H1 (cell line): ENCODE results near the gene GSE1. TPM values are rescaled to one million over a fixed set of nuclear protein-coding genes. Genes with fewer than 3 reads are reported as not detected.

Experiments used
- CTCF ChIA-PET: fragments of 300-600 bp; sonication (Branson Sonifier 250); formaldehyde crosslinking; loops from one replicate; lab custom pipeline; 2021; ENCODE audit not compliant: partially characterized antibody; lab: Charles Lee
- POLR2A ChIA-PET: fragments of 300-600 bp; sonication (Branson Sonifier 250); formaldehyde crosslinking; loops from one replicate; lab custom pipeline; 2021; ENCODE audit warnings: inconsistent platforms; ENCODE audit not compliant: partially characterized antibody; lab: Charles Lee
- DNase-seq, 2 experiments: peaks; one replicate each; pipeline versions ENCODE4 v3.0.0 to v3.0.0-alpha.2; 2010 to 2022; ENCODE audit warnings: low spot score in 2 of 2, low read depth in 1 of 2, mixed read lengths in 1 of 2
- FAIRE-seq: peaks from 2 replicates; lab custom pipeline; 2011; peaks lifted over from hg19 to GRCh38; lab: Jason Lieb, UNC
- H2AFZ ChIP-seq: 2 replicates; pipeline ENCODE4 v1.8.1; 2012; ENCODE audit warnings: low read length, inconsistent platforms
- H2AK5ac ChIP-seq: 2 replicates; pipeline ENCODE4 v1.6.1; 2013; ENCODE audit warnings: low read depth, low read length
- H2BK120ac ChIP-seq: replicated peaks from 2 replicates; pipeline ENCODE3; 2013; ENCODE audit warnings: low read depth, low read length, inconsistent platforms
- H2BK12ac ChIP-seq: 2 replicates; pipeline ENCODE4 v1.6.1; 2013; ENCODE audit warnings: low read depth, low read length
- H2BK15ac ChIP-seq: 2 replicates; pipeline ENCODE4 v1.6.1; 2013; ENCODE audit warnings: low read length
- H2BK20ac ChIP-seq: 2 replicates; pipeline ENCODE4 v1.6.1; 2013; ENCODE audit warnings: low read length
- H2BK5ac ChIP-seq: 2 replicates; pipeline ENCODE4 v1.6.1; 2013; ENCODE audit warnings: low read depth, low read length
- H3K14ac ChIP-seq: 2 replicates; pipeline ENCODE4 v1.6.1; 2013; ENCODE audit warnings: inconsistent platforms; ENCODE audit not compliant: insufficient read length
- H3K18ac ChIP-seq: 2 replicates; pipeline ENCODE4 v1.6.1; 2013; ENCODE audit warnings: low read length; ENCODE audit errors: extremely low read depth
- H3K23ac ChIP-seq: 2 replicates; pipeline ENCODE4 v1.6.1; 2013; ENCODE audit warnings: inconsistent platforms; ENCODE audit not compliant: insufficient read length
- H3K23me2 ChIP-seq: 2 replicates; pipeline ENCODE4 v1.6.1; 2013; ENCODE audit warnings: low read depth, low read length
- H3K27ac ChIP-seq: 2 replicates; pipeline ENCODE4 v1.6.1; 2011; ENCODE audit warnings: low read depth, low read length, inconsistent platforms
- H3K27me3 ChIP-seq, 4 experiments: replicated peaks in 1 of 4; 1 replicate in 1 of 4; 2 replicates in 3 of 4; pipeline versions ENCODE4 v1.6.1 to v1.8.1; 2011 to 2013; ENCODE audit warnings: low read length in 3 of 4, mild to moderate bottlenecking in 3 of 4, inconsistent platforms in 2 of 4, mixed read lengths in 2 of 4, moderate library complexity in 1 of 4; ENCODE audit not compliant: control insufficient read depth in 3 of 4, insufficient read depth in 3 of 4; ENCODE audit errors: extremely low read depth in 1 of 4
- H3K36me3 ChIP-seq, 4 experiments: 2 replicates each; pipeline versions ENCODE4 v1.6.1 to v1.8.1; 2011 to 2013; ENCODE audit warnings: mild to moderate bottlenecking in 4 of 4, low read length in 3 of 4, moderate library complexity in 2 of 4, control low read depth in 1 of 4, inconsistent platforms in 1 of 4; ENCODE audit not compliant: insufficient read depth in 4 of 4, control insufficient read depth in 2 of 4
- H3K4ac ChIP-seq: replicated peaks from 2 replicates; pipeline ENCODE3; 2013; ENCODE audit warnings: low read length, low read depth, mixed read lengths, inconsistent platforms; ENCODE audit not compliant: insufficient read length
- H3K4me1 ChIP-seq, 4 experiments: replicated peaks in 1 of 4; 1 replicate in 1 of 4; 2 replicates in 3 of 4; pipeline versions ENCODE4 v1.6.1 to v1.8.1; 2011 to 2013; ENCODE audit warnings: low read length in 3 of 4, inconsistent platforms in 2 of 4, mixed read lengths in 1 of 4; ENCODE audit not compliant: insufficient read depth in 4 of 4, control insufficient read depth in 3 of 4
- H3K4me2 ChIP-seq, 2 experiments: 2 replicates each; pipeline versions ENCODE4 v1.6.1 to v1.8.1; 2011 to 2013; ENCODE audit warnings: low read depth in 2 of 2, low read length in 2 of 2, control low read depth in 1 of 2, inconsistent platforms in 1 of 2, mild to moderate bottlenecking in 1 of 2; ENCODE audit not compliant: insufficient read depth in 1 of 2
- H3K4me3 ChIP-seq, 4 experiments: fragments of 200-600, 300-600 bp in 1 of 4; sonication (generic), shearing (Covaris generic), sonication (Bioruptor Twin) in 1 of 4; 2 replicates each; pipeline versions ENCODE4 v1.5.1 to v1.8.1; 2011 to 2016; ENCODE audit warnings: low read length in 4 of 4, low read depth in 3 of 4, control low read depth in 2 of 4, inconsistent platforms in 2 of 4, mild to moderate bottlenecking in 2 of 4, mixed read lengths in 1 of 4, moderate library complexity in 1 of 4; ENCODE audit not compliant: insufficient read depth in 2 of 4; ENCODE audit errors: extremely low read depth in 1 of 4
- H3K56ac ChIP-seq: replicated peaks from 2 replicates; pipeline ENCODE3; 2013; ENCODE audit warnings: low read depth, mild to moderate bottlenecking, mixed read lengths, low read length, inconsistent platforms; ENCODE audit not compliant: insufficient read length
- H3K79me1 ChIP-seq: 2 replicates; pipeline ENCODE4 v1.6.1; 2013; ENCODE audit warnings: low read depth, low read length, control low read depth
- H3K79me2 ChIP-seq, 2 experiments: 2 replicates each; pipeline versions ENCODE4 v1.6.1 to v1.8.1; 2012 to 2013; ENCODE audit warnings: low read length in 2 of 2, mild to moderate bottlenecking in 2 of 2, inconsistent platforms in 1 of 2; ENCODE audit not compliant: insufficient read depth in 2 of 2, control insufficient read depth in 1 of 2
- H3K9ac ChIP-seq, 4 experiments: replicated peaks in 1 of 4; 1 replicate in 1 of 4; 2 replicates in 3 of 4; pipeline versions ENCODE4 v1.6.1 to v1.8.1; 2011 to 2013; ENCODE audit warnings: low read depth in 3 of 4, low read length in 3 of 4, control low read depth in 2 of 4, mild to moderate bottlenecking in 2 of 4, moderate library complexity in 2 of 4, inconsistent platforms in 1 of 4; ENCODE audit errors: extremely low read depth in 1 of 4
- H3K9me3 ChIP-seq, 2 experiments: 2 replicates each; pipeline versions ENCODE4 v1.6.1 to v1.8.1; 2012 to 2013; ENCODE audit warnings: mild to moderate bottlenecking in 2 of 2, moderate library complexity in 2 of 2, control low read depth in 1 of 2, inconsistent platforms in 1 of 2, low read depth in 1 of 2, low read length in 1 of 2, mixed read lengths in 1 of 2; ENCODE audit not compliant: insufficient read depth in 2 of 2
- H4K20me1 ChIP-seq, 2 experiments: replicated peaks in 1 of 2; 2 replicates each; pipeline versions ENCODE3 to v1.8.1; 2011 to 2013; ENCODE audit warnings: inconsistent platforms in 2 of 2, low read length in 2 of 2, mild to moderate bottlenecking in 1 of 2; ENCODE audit not compliant: insufficient read depth in 2 of 2, control insufficient read depth in 1 of 2
- H4K5ac ChIP-seq: 2 replicates; pipeline ENCODE4 v1.6.1; 2013; ENCODE audit warnings: low read length, low read depth, mixed read lengths, inconsistent platforms; ENCODE audit not compliant: insufficient read length
- H4K8ac ChIP-seq: 2 replicates; pipeline ENCODE4 v1.8.0; 2013; ENCODE audit warnings: mild to moderate bottlenecking, moderate library complexity, low read length, inconsistent platforms; ENCODE audit not compliant: insufficient read depth; ENCODE audit errors: extremely low read depth
- H4K91ac ChIP-seq: replicated peaks from 2 replicates; pipeline ENCODE3; 2013; ENCODE audit warnings: low read length, mixed read lengths, inconsistent platforms; ENCODE audit not compliant: insufficient read length
- BACH1 ChIP-seq: IDR thresholded peaks from 2 replicates; pipeline ENCODE4 v1.6.1; 2012; ENCODE audit warnings: low read length, improper control_type of control experiment
- CHD2 ChIP-seq: IDR thresholded peaks from 2 replicates; pipeline ENCODE4 v1.6.1; 2012; ENCODE audit warnings: low read length, improper control_type of control experiment
- CTBP2 ChIP-seq: IDR thresholded peaks from 2 replicates; pipeline ENCODE4 v1.7.0; 2011; ENCODE audit warnings: borderline replicate concordance, mild to moderate bottlenecking, moderate library complexity, mixed read lengths, low read length; ENCODE audit not compliant: insufficient read depth, insufficient read length
- HDAC2 ChIP-seq, 2 experiments: fragments of 300-600 bp in 1 of 2; sonication (generic) in 1 of 2; IDR thresholded peaks; 2 replicates each; pipeline ENCODE4 v1.6.1; 2011 to 2012; ENCODE audit warnings: low read depth in 2 of 2, low read length in 2 of 2, mild to moderate bottlenecking in 2 of 2, moderate library complexity in 2 of 2, borderline replicate concordance in 1 of 2, inconsistent platforms in 1 of 2
- KDM5A ChIP-seq: fragments of 200-600 bp; IDR thresholded peaks from 2 replicates; pipeline ENCODE4 v1.7.1; 2012; ENCODE audit warnings: mild to moderate bottlenecking, low read length, inconsistent platforms, mixed read lengths
- SIRT6 ChIP-seq: IDR thresholded peaks from one replicate; pipeline ENCODE4 v1.7.1; 2012; ENCODE audit warnings: low read length, inconsistent platforms
- SUZ12 ChIP-seq: fragments of 200-600 bp; sonication (generic); IDR thresholded peaks from 2 replicates; pipeline ENCODE4 v1.6.1; 2012; ENCODE audit warnings: mild to moderate bottlenecking, inconsistent platforms, low read length, moderate library complexity, mixed read lengths
- TAF1 ChIP-seq: IDR thresholded peaks from 2 replicates; pipeline ENCODE4 v1.6.1; 2011; ENCODE audit warnings: mild to moderate bottlenecking, low read depth, low read length
- TBP ChIP-seq: IDR thresholded peaks from 2 replicates; pipeline ENCODE4 v1.6.1; 2011; ENCODE audit warnings: low read depth, low read length, improper control_type of control experiment
- TCF12 ChIP-seq: IDR thresholded peaks from 2 replicates; pipeline ENCODE4 v1.6.1; 2011; ENCODE audit warnings: low read depth, mild to moderate bottlenecking, low read length
- ZNF274 ChIP-seq: IDR thresholded peaks from 2 replicates; pipeline ENCODE4 v1.7.0; 2012; ENCODE audit warnings: low read length, borderline replicate concordance; ENCODE audit errors: extremely low read depth
- WGBS, 2 experiments: shearing (Covaris generic) in 1 of 2; methylation state at CpG; one replicate each; pipeline versions ENCODE4 v1.1.6 to v1.1.7; 2013 to 2015; ENCODE audit warnings: low lambda C conversion rate in 2 of 2, mixed read lengths in 2 of 2, inconsistent platforms in 1 of 2, low coverage in 1 of 2, missing lambda C conversion rate in 1 of 2; ENCODE audit not compliant: insufficient replicate concordance in 2 of 2, insufficient coverage in 1 of 2, insufficient read length in 1 of 2; ENCODE audit errors: extremely low coverage in 1 of 2, missing lambda C conversion rate in 1 of 2; 5-methylcytosine and 5-hydroxymethylcytosine counted together
- polyA plus RNA-seq, 7 experiments: library from polyadenylated mRNA; depleted of rRNA in 3 of 7; stranded (reverse) in 5 of 7; unstranded in 2 of 7; fragments of >200 nt in 5 of 7; fragments of 200-250 nt in 2 of 7; gene quantifications; 1 replicate in 5 of 7; 2 replicates in 1 of 7; 4 replicates in 1 of 7; pipeline versions ENCODE4 v1.2.1 to v1.2.3, GENCODE V29; 2011 to 2013; ENCODE audit warnings: missing spikeins in 2 of 7, mixed read lengths in 2 of 7
- total RNA-seq: library from RNA; stranded (reverse); fragmentation: NEBNext Ultra II Directional; extraction: Animal tissue kit (Norgen Biotek cat#: 25700); gene quantifications from 2 replicates; pipeline ENCODE4 v1.2.1, GENCODE V29; 2021
- TF ChIP-seq, protein P1 (sequence below): IDR thresholded peaks from 2 replicates; pipeline ENCODE4 v1.6.1; 2012; ENCODE audit warnings: inconsistent platforms

Gene GSE1
- total and polyA plus RNA-seq, 2 of the 8 experiments (the other 6 are each of a cell fraction or from before 2014, with no cell fraction given), result 26.0 to 65.6 TPM

DNA sequence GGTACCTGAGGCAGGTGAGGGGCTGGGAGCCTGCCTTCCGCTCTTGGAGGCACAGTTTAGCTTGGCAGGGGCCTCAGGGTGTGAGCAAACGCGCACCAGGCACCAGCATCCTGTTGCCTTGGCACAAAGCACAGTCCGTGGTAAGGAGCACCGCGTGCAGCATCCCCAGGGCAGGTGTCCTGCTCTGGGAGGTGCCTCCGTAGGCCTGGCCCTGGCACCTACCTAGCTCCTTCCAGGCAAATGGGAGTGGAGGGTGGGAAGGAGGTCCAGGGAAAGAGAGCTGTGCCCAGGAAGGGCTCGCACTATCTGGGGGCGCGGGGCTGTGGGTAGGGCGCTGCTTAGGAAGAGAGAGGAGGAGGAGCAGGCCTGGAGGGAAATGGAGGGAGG lies 3.1 kb upstream of the GSE1 start:
- DNase-seq (no peak), FAIRE-seq (no peak)
- TF ChIP-seq KDM5A, result no peak
- no peak for TF ChIP-seq BACH1
- TF ChIP-seq HDAC2 (IDR thresholded peaks at IDR 0.05; ENCODE audit: borderline replicate concordance in 1 of 2, low read depth in 2 of 2, low read length in 2 of 2), result no peak
- no peak for TF ChIP-seq CHD2
- TF ChIP-seq, protein P1, sequence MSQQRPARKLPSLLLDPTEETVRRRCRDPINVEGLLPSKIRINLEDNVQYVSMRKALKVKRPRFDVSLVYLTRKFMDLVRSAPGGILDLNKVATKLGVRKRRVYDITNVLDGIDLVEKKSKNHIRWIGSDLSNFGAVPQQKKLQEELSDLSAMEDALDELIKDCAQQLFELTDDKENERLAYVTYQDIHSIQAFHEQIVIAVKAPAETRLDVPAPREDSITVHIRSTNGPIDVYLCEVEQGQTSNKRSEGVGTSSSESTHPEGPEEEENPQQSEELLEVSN, result no peak
- TF ChIP-seq SIRT6, result no peak
- TF ChIP-seq TAF1, result no peak
- TF ChIP-seq TCF12, result no peak
- no peak for TF ChIP-seq SUZ12
- no peak for TF ChIP-seq CTBP2
- no peak for TF ChIP-seq ZNF274
- TF ChIP-seq TBP, result no peak
- peak overlapping the region; percentile 8 for H2BK120ac ChIP-seq
- H2AK5ac ChIP-seq, result no peak overlapping the region
- peak overlapping the region; percentile 91; the same call in 1 of the 2 replicates for H2BK20ac ChIP-seq
- peaks cover 0 to 21% of the 10 kb centered on the region in 2 experiments; a peak in 1 of 4 replicates for H3K79me2 ChIP-seq
- H3K56ac ChIP-seq, result no peak overlapping the region
- no peaks in the 10 kb centered on the region for H3K36me3 ChIP-seq
- peaks cover 10% of the 10 kb centered on the region for H3K23me2 ChIP-seq
- no peak overlapping the region for H2AFZ ChIP-seq
- H3K4me3 ChIP-seq, result peak overlapping the region in 1 of 4 experiments; percentile 17; a peak in 1 of 8 replicates
- H4K5ac ChIP-seq, result peak overlapping the region; percentile 9
- H3K4me1 ChIP-seq, result peaks cover 10 to 45% (median 40%) of the 10 kb centered on the region in 4 experiments
- no peak overlapping the region for H4K8ac ChIP-seq
- ChIA-PET POLR2A (interaction anchor here (0.9 to 5.6 kb wide), 14 partner anchors 9 to 174 kb away, joined by 3 to 29 read pairs (median 4); no protein-coding TSS in a partner anchor), CTCF (interaction anchor here (0.6 to 6.6 kb wide), 54 partner anchors 11 to 1209 kb away, joined by 3 to 79 read pairs (median 6); no protein-coding TSS in a partner anchor)
- peak overlapping the region; percentile 99; the same call in 1 of the 2 replicates for H2BK15ac ChIP-seq
- H2BK12ac ChIP-seq, result peak overlapping the region; percentile 91; the same call in 1 of the 2 replicates
- peak overlapping the region; percentile 86; the same call in 1 of the 2 replicates for H2BK5ac ChIP-seq
- H3K27ac ChIP-seq, result no peak overlapping the region
- H3K9me3 ChIP-seq, result no peaks in the 10 kb centered on the region
- no peak overlapping the region for H3K14ac ChIP-seq
- WGBS, 2 experiments, result 51% methylated on average over 7 of the region's 11 CpGs; no CpG with 5 or more reads in 1 of the 2 experiments
- no peak overlapping the region for H3K9ac ChIP-seq
- H3K18ac ChIP-seq, result peak overlapping the region; percentile 83; the same call in 1 of the 2 replicates
- peak overlapping the region; percentile 20 for H4K91ac ChIP-seq
- no peaks in the 10 kb centered on the region; the same call in 1 of the 2 replicates for H3K79me1 ChIP-seq
- H3K27me3 ChIP-seq, result peaks cover 0 to 9% (median 4%) of the 10 kb centered on the region in 4 experiments; a peak in 2 of 7 replicates
- no peak overlapping the region for H3K4ac ChIP-seq
- H3K4me2 ChIP-seq, result peak overlapping the region; percentile 3 to 71
- H4K20me1 ChIP-seq, result peaks cover 2 to 4% of the 10 kb centered on the region in 2 experiments
- H3K23ac ChIP-seq, result no peak overlapping the region
